ENCODE results near the gene SPOCK3.
"Not testable (repeated sequence)": the region's sequence is repeated elsewhere in the genome, so short reads cannot be mapped to it uniquely, and the experiment has no call there.

Gene SPOCK3

DNA sequence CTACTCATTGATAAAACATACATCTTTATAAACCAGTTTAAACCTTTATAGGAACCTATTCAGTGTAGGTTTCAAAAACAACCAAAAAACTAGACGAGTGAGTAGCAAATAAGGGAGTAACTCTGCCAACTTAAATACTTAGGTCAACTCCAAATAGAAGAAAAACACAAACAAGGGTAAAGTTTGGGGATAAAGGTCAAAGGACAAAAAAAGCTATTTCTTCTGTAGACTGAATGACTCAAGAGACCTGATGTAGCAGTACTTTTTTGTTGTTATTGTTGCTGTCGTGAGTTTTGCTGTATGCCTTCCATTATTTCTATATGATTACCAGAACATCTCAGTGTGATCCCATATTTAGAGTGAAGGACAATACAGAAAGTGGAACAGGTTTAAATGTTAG lies 199.3 kb downstream of the SPOCK3 start:
- no peak for DNase-seq (ENCODE audit: low spot score)

GRCh38 chr4:167032871-167033270 lies 201.4 kb downstream of the SPOCK3 start:
- no peak for DNase-seq (ENCODE audit: low spot score)

DNA sequence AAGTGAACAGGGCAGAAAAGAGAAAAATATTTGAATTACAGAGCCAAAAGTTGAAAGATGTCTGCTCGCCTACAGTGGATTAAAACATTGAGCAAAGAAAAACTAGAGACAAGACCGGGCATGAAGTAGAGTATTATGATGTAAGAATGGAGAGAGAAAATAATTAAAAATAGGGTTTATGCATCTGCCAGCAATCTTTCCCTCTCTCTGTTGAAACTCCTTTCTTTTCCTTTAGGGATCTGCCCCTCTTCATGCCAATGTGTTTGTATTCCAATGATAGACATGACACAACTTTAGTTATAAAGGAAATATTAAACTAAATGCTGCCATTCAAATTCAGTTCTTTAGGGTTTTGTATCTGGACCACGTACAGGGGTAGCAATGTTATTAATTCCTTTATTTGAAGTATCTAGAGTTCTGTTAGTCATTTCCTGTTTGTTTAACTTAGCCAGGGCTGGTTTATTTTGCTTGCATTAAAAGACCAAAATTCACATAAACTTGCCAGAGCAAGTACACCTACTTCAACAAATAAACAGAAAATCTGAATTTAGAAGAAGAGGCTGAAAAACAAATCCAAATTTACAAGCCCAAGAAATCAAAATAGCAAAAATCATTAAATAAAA lies 202.6 kb downstream of the SPOCK3 start:
- DNase-seq (ENCODE audit: low spot score) = no peak

DNA sequence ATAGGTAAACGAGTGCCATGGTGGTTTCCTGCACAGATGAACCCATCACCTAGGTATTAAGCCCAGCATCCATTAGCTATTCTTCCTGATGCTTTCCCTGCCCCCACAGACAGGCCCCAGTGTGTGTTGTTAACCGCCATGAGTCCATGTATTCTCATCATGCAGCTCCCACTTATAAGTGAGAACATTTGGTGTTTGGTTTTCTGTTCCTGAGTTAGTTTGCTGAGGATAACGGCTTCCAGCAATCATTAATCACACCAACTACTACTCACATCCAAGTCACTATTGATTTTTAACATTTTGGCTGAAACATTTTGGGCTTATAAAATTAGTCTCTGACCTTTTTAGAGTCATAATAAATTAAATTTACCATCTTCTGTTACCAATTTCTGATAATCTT lies 205.3 kb downstream of the SPOCK3 start:
- no peak for DNase-seq (ENCODE audit: low spot score)

- DNase-seq (ENCODE audit: low spot score) = no peak
These were observed 208.6 kb downstream of the SPOCK3 start for GRCh38 chr4:167025670-167026069.

GRCh38 chr4:167023364-167023925 lies 210.8 kb downstream of the SPOCK3 start:
- no peak for DNase-seq (ENCODE audit: low spot score)

- peak; percentile 41 for DNase-seq (ENCODE audit: low spot score)
These were observed 212.6 kb downstream of the SPOCK3 start for GRCh38 chr4:167021545-167022155.

GRCh38 chr4:167020410-167020809 lies 213.9 kb downstream of the SPOCK3 start:
- DNase-seq (ENCODE audit: low spot score) = peak; percentile 6

DNA sequence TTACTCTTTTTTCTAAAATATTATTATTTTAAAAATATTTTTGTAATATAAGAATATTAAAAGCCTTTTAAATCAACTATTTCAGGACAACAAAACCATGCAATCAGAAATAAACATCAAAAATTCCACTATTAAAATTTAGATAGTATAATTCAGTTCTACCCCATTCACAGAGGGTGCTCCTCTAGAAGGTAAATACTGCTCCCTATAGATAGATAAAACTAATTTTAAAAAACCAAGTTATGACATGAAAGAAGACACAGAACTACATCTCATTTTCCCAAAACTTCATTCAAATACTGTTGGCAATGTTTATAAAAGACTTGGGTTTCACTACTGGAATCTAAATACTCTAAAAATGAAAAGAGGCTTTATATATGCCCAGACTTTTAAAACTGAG lies 219.3 kb downstream of the SPOCK3 start:
- DNase-seq (ENCODE audit: low spot score) = no peak

DNA sequence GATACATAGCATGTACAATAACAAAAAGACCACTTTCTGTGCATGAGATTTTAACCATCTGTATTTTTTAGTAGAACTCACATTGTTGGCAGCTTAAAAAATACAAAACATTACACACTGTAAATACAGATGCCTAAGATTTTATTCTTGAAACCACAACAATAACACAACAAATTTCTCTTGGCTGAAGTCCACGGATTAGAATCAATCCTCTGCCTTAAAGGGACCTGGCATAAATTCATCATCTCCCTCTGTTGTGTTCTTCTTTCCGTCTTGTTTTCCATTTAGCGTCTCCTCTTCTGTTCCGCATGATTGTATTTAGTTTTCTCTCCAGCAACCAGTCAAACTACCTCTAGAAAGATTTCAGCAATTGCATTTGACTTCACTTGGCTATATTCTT lies 231.0 kb downstream of the SPOCK3 start:
- DNase-seq (ENCODE audit: low spot score) = no peak

DNA sequence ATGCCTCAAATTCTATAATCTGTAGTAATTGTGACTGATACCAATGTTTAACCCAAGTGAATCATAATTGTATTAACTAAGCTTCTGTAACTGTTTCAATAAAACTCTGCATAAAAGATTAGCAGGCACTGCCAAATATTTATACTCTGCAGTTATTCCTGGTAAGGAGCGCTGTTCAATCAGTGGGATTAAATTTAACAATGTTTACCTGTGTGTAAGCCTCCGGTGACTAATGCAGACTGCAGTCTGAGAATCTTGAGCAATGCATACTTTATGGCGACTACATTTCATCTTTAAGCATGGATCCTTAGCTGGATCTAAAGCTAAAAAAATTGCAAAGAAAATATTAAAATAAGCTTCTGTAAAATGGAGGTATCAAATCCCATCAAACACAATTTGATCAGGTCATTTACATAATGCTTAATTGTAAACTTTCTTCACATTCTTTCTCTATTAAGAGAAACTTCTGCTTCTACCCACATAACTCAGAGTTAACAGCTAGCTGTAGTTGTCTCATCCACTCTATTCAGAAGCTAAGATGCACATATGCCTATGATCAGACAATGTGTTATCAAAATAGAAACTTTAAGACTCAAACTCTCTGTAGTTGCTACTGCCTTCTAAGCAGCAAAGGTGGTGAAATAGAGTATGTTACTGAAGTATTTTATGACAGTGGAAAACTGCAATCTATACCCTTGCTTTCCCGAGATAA lies 234.0 kb downstream of the SPOCK3 start:
- no peak for DNase-seq (ENCODE audit: low spot score)

- DNase-seq (ENCODE audit: low spot score) = no peak
These were observed 238.1 kb downstream of the SPOCK3 start for GRCh38 chr4:166996216-166996615.

- DNase-seq (ENCODE audit: low spot score) = no peak
These were observed 239.6 kb downstream of the SPOCK3 start for GRCh38 chr4:166994686-166995085.

DNA sequence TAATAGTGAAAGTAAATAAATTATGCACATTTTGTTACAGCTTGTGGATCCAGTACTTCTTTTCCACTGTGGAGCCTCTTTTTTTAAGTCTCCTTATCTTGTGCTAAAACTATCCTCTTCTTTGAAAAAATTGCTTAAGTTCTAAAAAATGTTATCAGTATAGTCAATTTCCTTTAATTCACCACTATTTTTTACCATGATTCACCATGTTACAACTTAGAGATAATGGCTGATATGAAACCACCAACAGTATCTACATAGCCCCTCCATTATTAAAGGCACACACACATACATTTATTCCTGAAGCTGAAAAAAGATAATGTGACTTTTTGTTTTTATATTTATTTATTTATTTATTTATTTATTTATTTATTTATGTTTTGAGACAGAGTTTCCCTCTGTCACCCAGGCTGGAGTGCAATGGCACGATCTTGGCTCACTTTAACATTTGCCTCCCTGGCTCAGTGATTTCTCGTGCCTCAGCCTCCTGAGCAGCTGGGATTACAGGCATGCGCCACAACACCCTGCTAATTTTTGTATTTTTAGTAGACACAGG lies 243.2 kb downstream of the SPOCK3 start:
- no peak for DNase-seq (ENCODE audit: low spot score)

DNA sequence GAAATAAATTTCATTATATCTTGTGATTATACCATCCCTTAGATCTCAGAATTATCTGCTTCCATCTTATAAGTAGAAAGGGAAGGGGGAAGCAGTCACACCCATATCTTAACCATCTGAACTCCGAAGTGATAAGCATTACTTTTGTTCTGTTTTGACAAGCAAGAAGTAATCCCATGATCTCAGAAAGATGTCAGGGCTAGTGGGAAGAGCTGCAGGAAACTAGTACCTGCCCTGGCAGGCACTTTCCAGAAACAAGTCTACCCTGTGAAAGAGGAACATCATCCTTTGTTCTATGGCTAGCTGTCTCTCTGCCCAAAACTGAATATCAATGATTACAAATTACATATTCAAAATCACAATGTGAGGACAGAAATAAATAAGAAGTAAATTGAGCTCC lies 244.4 kb downstream of the SPOCK3 start:
- DNase-seq (ENCODE audit: low spot score) = no peak

- DNase-seq (ENCODE audit: low spot score) = no peak
These were observed 247.3 kb downstream of the SPOCK3 start for GRCh38 chr4:166987026-166987425.

DNA sequence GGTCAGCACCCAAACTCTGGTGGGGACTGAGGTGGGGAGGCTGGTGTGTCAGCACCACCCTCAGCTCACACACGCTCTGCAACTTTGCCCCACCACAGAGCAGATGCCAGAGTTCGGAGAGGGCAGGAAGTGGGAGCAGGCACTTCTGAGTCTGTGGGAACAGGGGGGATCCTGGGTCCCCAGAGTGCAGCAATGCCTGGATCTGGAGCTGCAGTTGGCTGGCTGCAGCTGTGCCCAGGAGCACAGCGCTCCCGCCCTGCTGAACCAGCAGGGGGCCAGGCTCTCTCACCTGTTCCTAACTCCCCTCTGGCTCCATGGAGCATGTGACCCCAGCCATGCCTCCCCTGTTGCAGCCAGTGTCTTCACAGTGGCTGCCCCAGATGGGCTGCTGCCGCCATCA lies 252.4 kb downstream of the SPOCK3 start:
- DNase-seq (ENCODE audit: low spot score) = no peak

DNA sequence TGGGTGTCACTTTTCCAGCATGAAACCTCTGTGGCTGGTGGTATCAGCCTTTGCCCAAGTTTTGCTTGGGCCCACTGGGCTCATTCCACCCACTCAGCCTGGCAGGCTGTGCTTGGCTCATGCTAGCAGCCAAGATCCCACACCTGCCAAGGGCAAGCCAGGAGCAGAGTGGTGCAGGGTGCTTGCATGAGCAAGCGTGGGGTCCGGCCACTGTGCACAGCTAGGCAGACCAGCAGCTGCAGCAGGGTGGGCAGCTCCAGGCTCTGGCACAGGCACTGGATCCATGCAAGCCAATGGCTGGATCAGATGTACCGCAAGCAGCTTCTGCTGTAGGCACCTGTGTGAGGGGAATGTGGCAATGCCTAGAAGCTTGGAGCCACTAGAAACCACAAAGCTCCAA lies 253.9 kb downstream of the SPOCK3 start:
- DNase-seq (ENCODE audit: low spot score) = no peak

- no peak for DNase-seq (ENCODE audit: low spot score)
These were observed 256.7 kb downstream of the SPOCK3 start for GRCh38 chr4:166977596-166977995.

DNA sequence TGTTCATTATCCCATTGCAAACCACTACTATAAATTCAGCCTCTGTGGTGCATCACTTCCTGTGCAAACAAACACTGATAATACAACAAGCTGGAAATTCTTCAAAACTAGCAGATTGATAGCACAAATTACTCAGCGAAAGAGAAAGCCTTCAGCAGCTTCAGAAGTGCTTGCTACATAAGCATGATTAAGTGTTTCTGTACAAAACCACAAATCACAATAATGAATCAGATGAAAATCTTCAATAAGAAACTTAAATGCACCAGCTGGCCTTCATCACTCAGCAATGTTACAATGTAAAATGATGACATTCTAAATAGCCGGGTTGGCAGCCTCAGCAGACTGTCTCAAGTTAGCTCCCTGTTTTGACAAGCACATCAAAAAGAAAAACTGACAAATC lies 262.2 kb downstream of the SPOCK3 start:
- no peak for DNase-seq (ENCODE audit: low spot score)

- DNase-seq (ENCODE audit: low spot score) = not testable (repeated sequence)
These were observed 266.1 kb downstream of the SPOCK3 start for GRCh38 chr4:166968219-166968618.

DNA sequence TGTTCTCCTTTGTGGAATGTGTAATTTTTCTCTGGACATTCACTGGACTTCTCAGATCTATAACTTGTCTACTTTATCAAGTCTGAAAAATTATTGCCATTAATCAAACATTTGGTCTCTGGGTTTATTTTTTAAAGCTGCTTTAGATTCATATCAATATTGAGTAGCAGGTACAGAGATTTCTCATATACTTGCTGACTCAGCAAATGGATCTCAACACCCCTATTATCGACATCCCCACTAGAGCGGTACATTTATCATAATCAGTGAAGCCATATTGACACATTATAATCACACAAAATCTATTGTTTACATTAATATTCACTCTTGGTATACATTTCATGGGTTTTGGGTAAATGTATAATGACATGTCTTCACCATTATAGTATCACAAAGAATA lies 268.7 kb downstream of the SPOCK3 start:
- no peak for DNase-seq (ENCODE audit: low spot score)

DNA sequence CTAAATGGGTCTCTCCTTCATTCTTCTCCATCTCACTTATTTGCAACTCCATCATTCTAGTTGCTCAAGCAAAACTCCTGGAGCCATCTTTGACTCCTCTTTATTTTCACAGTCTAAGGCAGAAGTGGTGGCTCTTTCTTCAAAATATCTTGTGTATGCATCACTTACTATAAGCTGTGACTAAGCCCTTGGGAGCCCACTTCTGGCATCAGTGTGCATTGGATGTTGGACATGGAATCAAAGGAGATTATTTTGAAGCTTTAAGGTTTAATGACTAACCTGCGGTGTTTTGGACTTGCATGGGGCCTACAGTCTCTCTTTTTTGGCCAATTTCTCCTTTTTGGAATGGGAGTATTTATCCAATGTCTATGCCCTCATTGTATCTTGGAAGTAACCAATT lies 276.8 kb downstream of the SPOCK3 start:
- no peak for DNase-seq (ENCODE audit: low spot score)
